ENCODE measurements around the gene CXCR1.
"Not testable (repeated sequence)": the region's sequence is repeated elsewhere in the genome, so short reads cannot be mapped to it uniquely, and the experiment has no call there.

The CXCR1 gene

GRCh38 chr2:218166791-218167190 lies at the start of gene CXCR1:
TSS of gene CXCR1 (minus strand) at chr2:218166962. CDS start at chr2:218165211, 1,751 bp downstream.
- no peak for DNase-seq (ENCODE audit: low spot score)

DNA sequence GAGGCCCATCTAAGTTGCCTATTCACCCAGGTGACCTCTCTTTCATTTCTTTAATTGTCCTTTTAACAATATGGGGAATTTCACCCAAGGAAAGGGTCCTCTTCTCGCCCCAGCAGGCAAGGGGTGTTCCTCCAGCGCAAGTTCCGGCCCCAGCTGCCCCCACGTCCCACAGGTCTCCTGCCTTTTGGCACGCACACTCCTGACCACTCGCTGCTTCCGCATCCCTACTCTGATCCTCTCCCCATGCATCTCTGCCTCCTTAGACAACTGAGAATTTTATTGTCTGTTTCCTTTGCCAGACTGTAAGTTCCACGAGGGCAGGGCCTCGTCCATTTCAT lies 49.5 kb upstream of the CXCR1 start:
- DNase-seq (ENCODE audit: low spot score) = no peak

GRCh38 chr2:218214116-218214515 lies 47.4 kb upstream of the CXCR1 start:
- no peak for DNase-seq (ENCODE audit: low spot score)

DNA sequence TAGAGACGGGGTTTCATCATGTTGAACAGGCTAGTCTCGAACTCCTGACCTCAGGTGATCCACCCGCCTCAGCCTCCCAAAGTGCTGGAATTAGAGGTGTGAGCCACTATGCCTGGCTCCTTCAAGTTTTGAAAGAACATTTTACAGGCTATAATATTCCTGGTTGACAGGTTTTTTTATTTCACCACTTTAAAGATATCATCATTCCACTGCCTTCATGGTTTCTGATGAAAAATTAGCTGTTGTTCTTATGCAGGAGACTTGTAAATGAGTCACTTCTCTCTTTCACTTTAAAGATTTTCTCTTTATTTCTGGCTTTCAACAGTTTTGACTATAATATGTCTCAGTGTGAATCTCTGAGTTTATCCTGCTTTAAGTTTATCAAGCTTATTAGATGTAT lies 42.3 kb upstream of the CXCR1 start:
- DNase-seq (ENCODE audit: low spot score) = no peak

DNA sequence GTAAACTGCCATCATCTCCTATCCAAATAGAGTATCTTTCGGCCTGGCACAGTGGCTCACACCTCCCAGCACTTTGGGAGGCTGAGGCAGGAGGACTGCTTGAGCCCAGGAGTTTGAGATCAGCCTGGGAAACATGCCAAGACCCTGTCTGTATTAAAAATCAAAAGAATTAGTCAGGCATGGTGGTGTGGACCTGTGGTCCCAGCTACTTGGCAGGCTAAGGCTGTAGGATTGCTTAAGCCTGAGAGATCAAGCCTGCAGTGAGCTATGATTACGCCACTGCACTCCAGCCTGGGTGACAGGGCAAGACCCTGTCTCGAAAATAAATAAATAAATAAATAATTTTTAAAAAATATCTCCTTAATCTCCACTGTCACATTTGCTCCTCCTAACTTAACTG lies 35.5 kb upstream of the CXCR1 start:
- no peak for DNase-seq (ENCODE audit: low spot score)

DNA sequence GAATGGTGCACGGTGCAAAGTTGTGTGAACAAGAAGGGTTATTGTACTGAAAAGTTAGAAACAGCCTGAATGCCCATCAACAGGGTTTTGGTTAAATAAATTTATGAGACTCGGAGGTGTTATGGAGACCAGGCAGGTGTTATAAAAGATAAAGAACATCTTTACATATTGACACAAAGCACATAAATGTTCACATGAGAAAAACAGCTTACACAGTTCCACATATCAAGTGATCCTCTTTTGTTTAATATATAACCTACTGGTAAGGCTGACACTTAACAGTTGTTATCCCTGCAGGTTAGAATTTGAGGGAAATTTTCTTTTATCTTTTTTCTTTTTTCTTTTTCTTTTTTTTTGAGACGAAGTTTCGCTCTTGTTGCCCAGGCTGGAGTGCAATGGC lies 30.2 kb upstream of the CXCR1 start:
- DNase-seq (ENCODE audit: low spot score) = no peak

GRCh38 chr2:218194880-218195279 lies 28.1 kb upstream of the CXCR1 start:
- DNase-seq (ENCODE audit: low spot score) = no peak

DNA sequence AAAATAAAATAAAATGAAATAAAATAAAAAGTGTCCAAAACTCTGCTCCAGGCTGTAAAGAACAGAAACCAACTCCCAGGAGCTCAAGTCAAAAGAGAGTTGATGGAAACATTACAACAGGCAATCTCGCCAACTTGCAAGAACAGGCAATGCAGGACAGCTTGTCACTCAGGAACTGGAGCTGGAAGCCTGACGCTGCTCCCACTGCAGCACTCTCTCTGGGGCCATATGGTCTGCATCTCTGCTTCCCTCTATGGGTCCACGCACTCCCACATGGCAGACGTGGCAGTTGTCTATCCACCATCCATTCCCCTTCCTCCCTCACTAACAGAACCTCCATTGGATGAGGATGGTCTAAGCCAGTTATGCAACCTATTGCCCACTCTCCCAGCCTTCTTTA lies 26.9 kb upstream of the CXCR1 start:
- DNase-seq (ENCODE audit: low spot score) = no peak

GRCh38 chr2:218192902-218193430 lies 26.2 kb upstream of the CXCR1 start:
- DNase-seq (ENCODE audit: low spot score) = no peak

DNA sequence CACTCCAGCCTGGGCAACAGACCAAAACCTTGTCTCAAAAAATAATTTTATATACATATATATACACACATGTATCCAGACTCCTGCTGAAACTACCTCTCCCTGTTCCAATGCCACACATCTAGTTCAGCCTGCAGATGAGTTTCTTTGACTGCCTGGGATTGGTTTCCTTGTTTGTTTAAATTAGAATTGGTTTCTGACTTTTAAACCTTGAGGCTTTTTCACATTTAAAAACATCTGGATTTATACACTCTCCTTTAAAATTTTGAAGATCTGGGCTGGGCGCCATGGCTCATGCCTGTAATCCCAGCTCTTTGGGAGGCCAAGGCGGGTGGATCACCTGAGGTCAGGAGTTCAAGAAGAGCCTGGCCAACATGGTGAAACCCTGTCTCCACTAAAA lies 21.8 kb upstream of the CXCR1 start:
- no peak for DNase-seq (ENCODE audit: low spot score)

GRCh38 chr2:218187296-218188015 lies 20.7 kb upstream of the CXCR1 start:
- DNase-seq (ENCODE audit: low spot score) = no peak

- DNase-seq (ENCODE audit: low spot score) = no peak
These were observed 20.1 kb upstream of the CXCR1 start for GRCh38 chr2:218186876-218187275.

DNA sequence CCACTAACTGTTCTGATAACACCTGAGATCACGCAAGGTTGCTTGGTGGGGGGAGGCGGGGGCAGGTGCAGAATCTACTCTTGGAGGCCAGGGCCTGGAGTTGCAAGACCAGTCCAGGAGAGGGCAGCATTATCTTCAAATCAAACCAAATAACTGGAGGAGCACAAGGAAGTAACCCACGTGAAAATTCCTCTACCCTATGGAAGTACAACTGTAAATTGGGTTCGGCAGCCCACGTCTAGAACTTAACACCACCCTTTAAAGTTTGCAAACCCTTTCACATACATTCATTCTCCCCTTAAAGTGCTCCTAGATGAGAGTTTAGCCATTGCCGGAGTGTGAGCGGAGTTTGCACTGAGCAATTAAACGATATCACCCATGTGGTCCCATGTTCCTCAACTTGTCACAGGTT lies 19.6 kb upstream of the CXCR1 start:
- peak; percentile 62 for DNase-seq (ENCODE audit: low spot score)

DNA sequence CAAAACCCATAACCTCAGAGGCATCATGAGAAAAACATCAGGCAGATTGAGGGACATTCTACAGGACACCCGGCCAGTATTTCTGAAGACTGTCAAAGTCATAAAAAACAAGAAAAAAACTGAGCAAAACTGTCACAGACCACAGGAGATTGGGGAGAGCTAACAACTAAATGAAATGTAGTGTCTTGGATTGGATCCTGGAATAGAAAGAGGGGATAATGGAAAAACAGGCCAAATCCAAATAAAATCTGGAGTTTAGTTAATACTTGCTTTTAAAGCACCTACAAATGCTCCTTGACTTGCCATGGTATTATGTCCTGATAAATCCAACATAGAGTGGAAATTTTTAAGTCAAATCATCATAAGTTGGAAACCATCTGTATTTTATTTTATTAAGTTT lies 17.6 kb upstream of the CXCR1 start:
- DNase-seq (ENCODE audit: low spot score) = no peak

DNA sequence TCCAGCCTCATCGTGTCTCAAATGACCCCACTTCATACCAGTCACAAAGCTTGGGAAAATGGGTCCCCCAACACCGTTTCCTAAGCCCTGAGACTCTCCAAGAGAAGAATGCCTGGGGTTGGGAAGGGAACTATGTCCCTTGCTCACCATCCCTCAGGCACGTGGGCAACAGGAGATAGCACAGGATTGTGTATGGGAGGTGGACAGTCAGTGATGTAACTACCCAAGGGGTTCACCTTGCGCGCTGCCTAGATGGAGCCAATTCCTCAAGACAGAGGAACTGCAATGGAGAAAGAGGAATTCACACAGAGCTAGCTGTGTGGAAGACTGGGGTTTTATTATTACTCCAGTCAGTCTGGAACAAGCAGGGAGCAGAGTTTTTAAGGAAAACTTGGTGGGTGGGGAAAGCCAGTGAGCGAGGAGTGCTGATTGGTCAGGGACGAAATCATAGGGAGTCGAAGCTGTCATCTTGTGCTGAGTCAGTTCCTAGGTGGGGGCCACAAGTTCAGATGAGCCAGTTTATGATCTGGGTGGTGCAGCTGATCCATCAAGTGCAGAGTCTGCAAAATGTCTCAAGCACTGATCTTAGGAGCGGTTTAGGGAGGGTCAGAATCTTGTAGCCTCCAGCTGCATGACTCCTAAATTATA lies 13.8 kb upstream of the CXCR1 start:
- no peak for DNase-seq (ENCODE audit: low spot score)

- DNase-seq (ENCODE audit: low spot score) = no peak
These were observed 13.0 kb upstream of the CXCR1 start for GRCh38 chr2:218179782-218180181.

DNA sequence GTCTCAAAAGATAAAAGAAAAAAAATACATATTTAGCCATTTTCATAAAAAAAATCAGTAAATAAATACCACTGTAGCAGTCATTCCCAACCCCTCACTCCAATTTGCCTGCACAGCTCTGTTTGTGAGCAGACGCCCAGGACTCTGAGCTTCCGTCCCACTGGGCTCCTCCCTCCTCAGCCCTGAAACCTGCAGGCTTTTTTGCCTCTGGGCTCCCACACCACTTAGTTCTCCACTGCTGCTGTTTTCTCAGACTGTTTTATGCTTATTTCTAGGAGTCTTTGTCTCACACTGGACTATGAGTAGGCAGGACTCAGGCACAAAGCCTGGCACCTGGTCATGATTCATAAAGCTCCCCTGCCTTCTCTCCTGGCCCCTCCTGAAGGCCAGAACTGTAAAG lies 6.1 kb upstream of the CXCR1 start:
- no peak for DNase-seq (ENCODE audit: low spot score)

DNA sequence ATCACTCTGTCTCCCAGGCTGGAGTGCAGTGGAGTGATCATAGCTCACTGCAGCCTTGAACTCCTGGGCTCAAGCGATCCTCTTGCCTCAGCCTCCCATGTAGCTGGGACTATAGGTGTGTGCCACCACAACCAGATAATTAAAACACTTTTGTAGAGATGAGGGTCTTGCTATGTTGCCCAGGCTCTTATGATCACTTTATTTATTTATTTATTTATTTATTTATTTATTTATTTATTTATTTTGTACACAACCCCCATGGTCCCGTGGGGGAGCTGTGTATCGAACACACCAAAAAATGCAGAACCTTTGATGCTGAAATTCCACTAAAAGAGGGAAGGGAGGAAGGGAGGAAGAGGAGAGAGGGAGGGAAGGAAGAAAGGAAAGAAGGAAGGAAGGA lies 5.0 kb upstream of the CXCR1 start:
- not testable (repeated sequence) for DNase-seq (ENCODE audit: low spot score)

DNA sequence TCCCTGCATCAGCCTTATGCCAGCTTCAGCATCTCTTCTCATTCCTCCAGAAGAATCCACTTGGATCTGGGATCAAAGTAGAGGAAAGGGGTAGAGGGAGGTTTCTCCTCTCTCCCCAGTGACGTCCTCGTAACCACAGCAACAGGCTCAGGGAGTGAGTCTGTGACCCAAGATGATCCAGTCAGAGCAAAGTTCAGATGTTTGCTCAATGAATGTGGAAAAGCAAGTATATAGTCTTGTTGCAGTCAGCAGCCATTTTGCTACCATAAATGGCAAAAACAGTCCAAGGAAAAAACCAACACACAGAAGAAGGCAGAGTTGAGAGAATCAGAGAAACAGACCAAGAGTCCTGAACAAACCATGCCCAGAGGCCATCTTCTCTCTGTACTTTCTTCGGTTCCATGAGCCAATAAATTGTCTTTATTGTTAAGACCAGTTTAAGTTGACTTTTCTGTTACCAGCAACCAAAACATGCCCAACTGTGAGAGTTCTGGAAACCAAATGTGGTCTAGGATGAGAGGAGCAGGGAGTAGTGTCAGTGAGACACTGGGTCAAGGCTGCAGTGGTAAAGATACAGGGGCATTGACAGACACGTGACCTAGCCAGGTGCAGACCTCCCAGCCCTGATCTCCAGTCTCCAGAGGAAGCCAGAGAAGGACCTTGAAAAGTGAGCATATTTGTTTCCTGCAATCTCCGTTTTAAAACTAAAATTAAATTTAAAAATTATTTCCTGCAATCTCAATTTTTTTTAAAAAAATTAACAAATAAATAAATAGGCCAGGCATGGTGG lies 3.2 kb upstream of the CXCR1 start:
- DNase-seq (ENCODE audit: low spot score) = no peak

GRCh38 chr2:218168635-218169462 lies 2.1 kb upstream of the CXCR1 start:
- DNase-seq (ENCODE audit: low spot score) = peak; percentile 26

DNA sequence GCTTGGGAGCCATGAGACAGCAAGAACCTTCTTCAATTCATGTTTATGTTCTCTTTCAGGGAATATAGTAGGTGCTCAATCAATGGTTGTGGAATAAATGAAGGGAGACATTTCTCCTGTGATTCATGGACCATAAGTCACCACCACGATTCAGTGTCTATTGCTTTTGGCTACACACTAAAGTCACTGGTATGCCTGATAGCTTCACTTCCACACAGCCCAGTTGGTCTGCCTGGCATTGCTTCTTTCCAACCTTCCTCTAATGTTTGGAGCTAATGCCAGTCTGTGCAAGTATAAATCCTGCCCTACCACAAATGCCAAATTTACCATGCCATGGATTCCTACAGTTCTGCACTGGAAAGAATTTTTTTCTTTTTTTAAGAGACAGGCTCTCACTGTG lies 1.3 kb upstream of the CXCR1 start:
- DNase-seq (ENCODE audit: low spot score) = no peak

DNA sequence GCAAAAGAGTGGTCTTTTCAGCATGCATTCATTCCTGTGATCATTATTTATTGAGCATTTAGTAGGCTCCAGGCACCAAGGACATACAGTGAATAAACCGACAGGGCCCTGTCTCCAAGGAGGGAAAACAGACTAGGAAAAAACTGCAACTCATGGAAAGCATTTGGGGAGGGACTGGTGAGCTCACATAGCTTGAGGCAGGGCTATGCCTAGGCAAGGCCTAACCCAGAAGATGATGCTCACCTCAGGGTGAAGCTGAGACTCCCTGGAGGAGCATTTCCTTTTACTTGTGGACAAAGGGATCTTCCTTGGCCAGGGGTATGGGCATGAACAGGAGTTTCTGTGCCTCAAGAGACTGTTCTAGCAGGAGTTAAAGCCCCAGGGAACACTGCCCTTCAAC lies 3.9 kb downstream of the CXCR1 start:
- DNase-seq (ENCODE audit: low spot score) = no peak

Data from kidney capillary endothelial cell (primary cell).